Ramos (cell line): ENCODE data around the gene ACSF2.

ENCODE experiments used
- in situ Hi-C: fragments of 300-500 bp; cut with MboI; formaldehyde crosslinking; loops from one replicate; pipeline ENCODE4 v1.14.3; 2022; ENCODE audit warnings: low sequenced_read_pairs; ENCODE audit not compliant: unreplicated experiment

ACSF2 gene

GRCh38 chr17:50439008-50439407 lies 13.0 kb downstream of the ACSF2 start:
- in situ Hi-C loops, result no loop called here

- in situ Hi-C loops, result no loop called here
These were observed 14.3 kb downstream of the ACSF2 start for GRCh38 chr17:50440172-50440837.

GRCh38 chr17:50440838-50441829 lies 15.1 kb downstream of the ACSF2 start:
- in situ Hi-C loops, result no loop called here

- in situ Hi-C loops, result no loop called here
These were observed 17.5 kb downstream of the ACSF2 start for GRCh38 chr17:50443505-50443974.

- in situ Hi-C loops, result no loop called here
These were observed 19.1 kb downstream of the ACSF2 start for GRCh38 chr17:50444841-50445715.

GRCh38 chr17:50445730-50446325 lies 19.8 kb downstream of the ACSF2 start:
- in situ Hi-C loops, result no loop called here

GRCh38 chr17:50447870-50448595 lies 22.0 kb downstream of the ACSF2 start:
- in situ Hi-C loops, result no loop called here

- in situ Hi-C loops, result no loop called here
These were observed 22.6 kb downstream of the ACSF2 start for GRCh38 chr17:50448643-50449042.

GRCh38 chr17:50451943-50452629 lies 26.1 kb downstream of the ACSF2 start:
- in situ Hi-C loops, result no loop called here

- in situ Hi-C loops, result no loop called here
These were observed 26.7 kb downstream of the ACSF2 start for GRCh38 chr17:50452630-50453300.

- in situ Hi-C loops, result no loop called here
These were observed 27.9 kb downstream of the ACSF2 start for GRCh38 chr17:50453901-50454300.

GRCh38 chr17:50457621-50458020 lies 31.6 kb downstream of the ACSF2 start:
- in situ Hi-C loops, result no loop called here

GRCh38 chr17:50458270-50458669 lies 32.3 kb downstream of the ACSF2 start:
- in situ Hi-C loops, result no loop called here

GRCh38 chr17:50458701-50459676 lies 33.0 kb downstream of the ACSF2 start:
- in situ Hi-C loops, result no loop called here

GRCh38 chr17:50459756-50460155 lies 33.7 kb downstream of the ACSF2 start:
- in situ Hi-C loops, result no loop called here

- in situ Hi-C loops, result no loop called here
These were observed 35.0 kb downstream of the ACSF2 start for GRCh38 chr17:50460831-50461526.
